UCSD-AML1 (cell line): ENCODE data around the gene SPTBN1.
"Not testable (repeated sequence)": the region's sequence is repeated elsewhere in the genome, so short reads cannot be mapped to it uniquely, and the experiment has no call there.

Experiments
- DNase-seq: peaks from one replicate; lab custom pipeline; 2025; ENCODE audit not compliant: unreplicated experiment; lab: John Stamatoyannopoulos, UW

SPTBN1 gene

DNA sequence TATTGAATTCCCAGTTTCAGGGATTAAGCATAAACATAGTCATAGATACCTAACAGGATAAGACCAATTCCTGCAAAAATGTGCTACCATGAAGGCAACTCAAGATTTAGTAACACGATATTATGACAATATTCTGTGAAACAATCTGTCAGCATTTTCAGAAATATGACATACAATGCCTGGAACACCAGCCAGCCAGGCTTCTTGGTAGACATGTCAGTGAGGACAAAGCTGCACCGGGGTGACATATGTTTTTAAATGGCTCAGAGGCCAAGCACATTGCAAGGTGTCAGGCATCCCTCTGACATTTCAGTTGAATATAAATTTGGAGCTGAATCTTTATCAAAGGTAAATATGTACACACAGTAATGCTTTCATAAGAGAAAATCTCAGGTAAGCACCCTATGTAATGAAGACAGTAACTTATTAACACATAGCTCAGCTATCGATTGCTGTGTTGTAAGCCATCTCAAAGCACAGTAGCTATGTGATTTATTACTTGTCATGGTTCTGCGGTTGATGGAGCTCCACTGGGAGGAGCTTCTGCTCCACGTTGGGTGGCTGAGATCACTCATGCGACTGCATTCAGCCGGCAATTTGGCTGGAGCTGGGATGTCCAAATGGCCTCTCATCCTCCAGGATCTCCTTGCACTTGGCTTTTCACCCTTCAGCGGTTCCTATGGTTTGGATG, 235.5 kb downstream of the SPTBN1 start:
- no peak for DNase-seq

DNA sequence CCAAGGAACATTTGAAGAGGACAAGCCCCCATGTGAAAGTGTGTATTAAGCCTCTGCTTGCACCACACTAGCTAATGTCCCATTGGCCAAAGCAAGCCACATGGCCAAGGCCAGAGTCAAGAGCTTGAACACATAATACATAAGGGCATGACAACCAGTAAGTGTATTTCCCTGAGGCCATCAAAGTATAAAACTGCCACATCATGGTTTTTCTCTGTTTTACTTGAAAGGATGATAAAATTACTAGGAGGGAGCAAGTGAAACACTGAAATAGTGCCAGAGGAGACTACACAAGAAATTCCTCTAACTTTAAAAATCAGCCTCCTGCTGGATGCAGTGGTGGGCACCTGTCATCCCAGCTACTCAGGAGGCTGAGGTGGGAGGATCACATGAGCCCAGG, 236.4 kb downstream of the SPTBN1 start:
- no peak for DNase-seq

DNA sequence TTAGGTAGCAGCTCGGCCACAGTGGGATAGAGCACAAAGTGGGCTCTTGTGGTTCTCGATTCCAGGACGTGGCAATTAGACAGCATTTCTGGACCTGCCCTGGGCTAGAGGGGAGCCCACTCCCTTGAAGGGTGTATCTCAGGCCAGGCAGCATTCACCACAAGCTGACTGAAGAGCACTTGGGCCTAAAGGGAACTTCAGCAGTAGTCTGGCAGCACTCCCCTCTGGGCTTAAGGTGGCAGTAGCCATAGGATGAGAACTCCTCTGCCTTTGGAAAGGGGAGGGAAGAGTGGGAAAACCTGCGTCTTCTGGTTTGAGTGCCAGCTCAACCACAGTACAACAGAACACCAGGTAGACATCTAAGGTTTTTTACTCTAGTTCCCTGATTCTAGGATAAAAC, 239.3 kb downstream of the SPTBN1 start:
- DNase-seq: no peak

DNA sequence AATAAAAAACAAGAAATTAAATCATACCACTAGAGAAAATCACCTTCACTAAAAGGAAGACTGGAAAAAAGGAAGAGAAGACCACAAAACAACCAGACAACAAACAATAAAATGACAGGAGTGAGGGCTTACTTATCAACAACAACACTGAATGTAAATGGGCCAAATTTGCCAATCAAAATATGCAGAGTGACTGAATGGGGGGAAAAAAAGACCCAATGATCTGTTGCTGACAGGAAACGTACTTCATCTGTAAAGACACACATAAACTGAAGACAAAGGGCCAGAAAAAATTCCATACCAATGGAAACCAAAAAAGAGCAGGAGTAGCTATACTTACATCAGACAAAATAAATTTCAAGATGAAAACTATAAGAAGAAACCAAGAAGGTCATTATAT, 241.8 kb downstream of the SPTBN1 start:
- DNase-seq: no peak

DNA sequence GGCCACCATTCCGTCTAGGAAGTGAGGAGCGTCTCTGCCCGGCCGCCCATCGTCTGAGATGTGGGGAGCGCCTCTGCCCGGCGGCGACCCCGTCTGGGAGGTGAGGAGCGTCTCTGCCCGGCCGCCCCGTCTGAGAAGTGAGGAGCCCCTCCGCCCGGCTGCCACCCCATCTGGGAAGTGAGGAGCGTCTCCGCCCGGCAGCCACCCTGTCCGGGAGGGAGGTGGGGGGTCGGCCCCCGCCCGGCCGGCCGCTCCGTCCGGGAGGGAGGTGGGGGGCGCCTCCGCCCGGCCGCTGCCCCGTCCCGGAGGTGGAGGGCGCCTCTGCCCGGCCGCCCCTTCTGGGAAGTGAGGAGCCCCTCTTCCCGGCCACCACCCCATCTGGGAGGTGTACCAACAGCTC, 242.8 kb downstream of the SPTBN1 start:
- not testable (repeated sequence) for DNase-seq

DNA sequence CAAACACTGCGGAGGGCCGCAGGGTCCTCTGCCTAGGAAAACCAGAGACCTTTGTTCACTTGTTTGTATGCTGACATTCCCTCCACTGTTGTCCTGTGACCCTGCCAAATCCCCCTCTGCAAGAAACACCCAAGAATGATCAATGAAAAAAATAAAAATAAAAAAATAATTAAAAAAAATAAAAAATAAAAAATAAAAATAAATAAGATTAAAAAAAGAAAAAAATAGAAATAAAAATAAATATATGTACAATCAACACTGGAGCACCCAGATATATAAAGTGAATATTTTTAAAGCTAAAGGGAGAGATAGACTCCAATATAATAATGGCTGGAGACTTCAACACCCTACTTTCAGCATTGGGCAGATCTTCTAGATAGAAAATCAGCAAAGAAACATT, 243.5 kb downstream of the SPTBN1 start:
- no peak for DNase-seq

DNA sequence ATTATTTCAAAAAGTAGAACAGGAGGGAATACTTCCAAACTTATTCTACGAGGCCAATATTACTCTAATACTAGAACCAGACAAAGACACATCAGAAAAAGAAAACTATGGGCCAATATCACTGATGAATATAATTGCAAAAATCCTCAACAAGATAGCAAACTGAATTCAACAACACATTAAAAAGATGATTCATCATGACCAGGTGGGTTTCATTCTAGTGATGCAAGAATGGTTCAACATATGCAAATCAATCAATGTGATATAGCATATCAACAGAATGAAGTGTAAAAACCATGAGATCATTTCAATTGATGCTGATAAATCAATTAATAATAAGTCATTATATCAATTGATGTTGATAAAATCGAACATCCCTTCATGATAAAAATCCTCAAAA, 244.9 kb downstream of the SPTBN1 start:
- no peak for DNase-seq

DNA sequence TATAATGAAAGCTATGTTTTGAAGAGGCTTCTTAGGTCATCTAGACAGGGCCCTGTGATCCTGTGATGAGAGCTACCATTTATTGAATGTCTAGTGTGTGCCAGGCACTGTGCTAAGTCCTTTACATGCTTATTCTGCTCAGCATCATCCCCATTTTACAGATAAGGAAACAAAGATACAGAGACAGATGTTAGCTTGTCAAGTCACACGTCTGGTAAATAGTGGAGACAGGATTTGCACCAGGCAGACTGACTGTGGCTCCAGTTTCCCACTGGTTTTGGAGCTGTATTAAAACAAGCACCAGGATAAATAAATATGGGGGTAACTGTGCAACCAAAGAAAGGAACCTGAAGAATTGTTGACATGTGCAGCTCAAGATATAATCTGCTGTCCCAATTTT, 248.1 kb downstream of the SPTBN1 start:
- DNase-seq: no peak

DNA sequence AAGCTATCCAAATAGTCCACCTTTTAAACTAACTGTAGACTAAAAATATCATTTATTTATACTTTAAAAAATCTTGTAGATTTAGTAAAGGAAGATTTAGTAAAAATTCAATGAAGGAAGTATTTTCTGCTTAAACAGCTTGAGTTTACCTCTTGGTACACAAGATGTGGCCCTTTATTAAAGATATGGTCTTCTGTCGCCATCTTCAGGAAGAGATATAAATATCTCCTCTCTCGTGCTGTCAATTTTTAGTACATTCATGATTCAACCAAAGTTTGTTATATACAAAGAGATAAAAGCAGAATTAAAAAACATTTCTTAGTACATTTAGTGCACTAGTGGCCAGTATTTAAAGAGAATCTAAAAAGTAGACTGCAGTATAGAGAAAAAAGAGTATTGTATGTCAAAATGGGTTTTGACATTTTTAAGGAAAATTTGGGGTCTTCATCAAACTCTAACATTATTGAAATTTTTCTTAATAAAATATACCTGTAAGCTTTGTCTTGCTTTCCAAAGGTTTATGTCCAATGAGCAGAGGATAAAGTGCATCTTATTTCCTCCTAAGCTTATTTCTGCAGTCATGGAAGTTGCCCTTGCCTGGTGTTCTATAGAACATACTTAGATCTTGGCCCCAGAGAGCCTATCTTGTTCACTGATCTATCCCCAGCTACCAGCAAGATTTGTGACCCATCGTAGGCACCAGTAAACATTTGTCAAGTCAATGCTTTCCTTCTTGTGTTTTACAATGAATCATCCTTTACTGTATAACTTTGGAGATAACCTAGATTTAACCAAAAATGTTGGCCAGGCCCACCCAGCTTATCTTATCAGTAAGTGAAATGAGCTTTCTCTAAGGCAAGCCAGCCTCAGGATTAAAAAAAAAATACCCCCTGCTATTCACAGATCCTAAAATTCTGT, 248.8 kb downstream of the SPTBN1 start:
- DNase-seq: no peak

DNA sequence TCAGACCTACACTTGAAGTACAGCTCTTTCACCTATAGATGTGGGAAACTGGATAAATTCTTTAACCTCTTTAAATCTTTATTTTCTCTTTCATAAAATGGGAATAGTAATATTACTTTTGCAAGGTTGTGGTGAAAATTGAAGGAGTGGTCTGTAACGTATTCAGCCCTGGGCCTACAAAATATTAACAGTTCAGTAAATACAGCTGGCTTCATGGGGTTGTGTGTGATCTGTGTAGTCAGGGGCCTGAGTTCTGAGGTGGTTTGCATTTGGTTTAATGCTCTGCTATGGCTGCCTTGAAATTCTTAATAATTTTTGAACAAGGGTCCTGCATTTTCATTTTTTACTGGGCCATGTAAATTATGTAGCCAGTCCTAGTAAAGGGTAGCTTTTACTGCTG, 250.5 kb downstream of the SPTBN1 start:
- DNase-seq: no peak

DNA sequence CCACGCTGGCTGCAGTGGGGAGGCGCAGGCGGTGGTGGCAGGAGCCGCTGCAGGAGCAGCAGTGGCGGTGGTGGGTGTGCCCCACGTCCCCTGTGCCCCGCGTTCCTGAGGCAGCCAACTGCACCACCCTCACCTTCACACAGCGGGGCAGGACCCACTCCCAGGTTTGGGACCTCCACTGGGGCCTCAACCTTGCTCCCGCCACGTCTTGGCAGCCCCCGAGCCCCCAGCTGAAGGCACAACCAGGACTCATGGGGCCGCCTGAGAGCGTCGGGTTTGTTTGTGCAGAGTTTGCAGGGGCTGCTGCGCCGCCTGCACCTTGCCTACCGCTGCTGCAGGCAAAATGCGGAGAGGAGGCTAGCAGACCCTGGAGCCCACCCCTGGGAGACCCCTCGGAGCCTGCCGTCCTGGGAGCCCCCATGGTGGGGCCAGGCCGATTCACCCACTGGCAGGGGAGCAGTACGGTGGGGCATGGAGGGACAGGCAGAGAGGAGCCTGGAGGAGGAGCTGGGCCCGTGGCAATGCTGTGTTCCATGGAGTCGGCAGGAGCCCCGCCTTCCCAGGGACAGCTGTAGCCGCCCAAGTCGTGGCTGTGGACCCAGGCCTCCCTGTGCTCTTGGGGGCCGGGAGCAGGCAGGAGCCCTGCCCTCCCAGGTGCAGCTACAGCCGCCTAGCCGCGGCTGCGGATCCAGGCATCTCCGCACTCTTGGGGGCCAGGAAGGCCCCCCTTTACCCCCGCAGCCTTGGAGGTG, 252.6 kb downstream of the SPTBN1 start:
- DNase-seq: no peak

DNA sequence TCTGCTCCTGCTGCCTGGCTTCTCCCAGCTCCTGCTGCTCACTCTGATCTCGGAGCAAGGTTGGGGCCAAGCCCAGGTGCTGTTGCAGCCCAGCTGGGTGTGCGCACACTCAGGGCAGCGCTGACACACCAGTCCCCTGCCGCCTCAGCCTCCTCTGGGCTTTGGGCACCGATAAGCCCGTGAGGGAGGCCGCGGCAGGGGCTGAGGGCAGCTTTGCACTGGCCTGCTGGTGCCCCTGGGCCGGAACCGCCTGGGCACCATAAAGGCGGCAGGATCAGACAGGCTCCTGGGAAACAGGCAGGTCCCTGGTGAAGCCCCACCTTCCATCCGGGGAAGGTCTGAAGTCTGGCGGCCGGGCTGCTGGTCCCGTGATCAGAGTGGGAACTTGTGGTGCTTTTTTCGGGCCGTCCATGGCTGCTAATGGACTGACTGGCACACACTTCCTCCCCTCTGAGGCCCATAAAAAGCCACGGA, 253.2 kb downstream of the SPTBN1 start:
- DNase-seq: no peak

DNA sequence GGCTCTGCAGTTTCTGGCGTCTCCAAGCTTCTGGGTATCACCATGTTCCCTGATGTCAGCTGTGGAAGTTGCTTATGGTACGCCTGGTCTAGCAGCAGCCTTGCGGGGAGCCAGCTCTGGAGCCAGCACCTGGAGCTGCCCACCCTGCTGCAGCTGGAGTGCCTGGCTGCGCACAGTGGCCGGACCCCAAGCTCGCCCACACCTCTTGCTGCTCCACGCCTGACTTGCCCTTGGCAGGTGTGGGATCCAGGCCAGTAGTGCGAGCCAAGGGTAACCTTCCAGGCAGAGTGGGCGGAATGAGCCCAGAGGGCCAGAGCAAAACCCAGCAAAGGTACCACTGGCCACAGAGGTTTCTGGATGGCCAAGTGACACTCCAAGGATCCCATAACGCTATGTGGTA, 254.1 kb downstream of the SPTBN1 start:
- no peak for DNase-seq

DNA sequence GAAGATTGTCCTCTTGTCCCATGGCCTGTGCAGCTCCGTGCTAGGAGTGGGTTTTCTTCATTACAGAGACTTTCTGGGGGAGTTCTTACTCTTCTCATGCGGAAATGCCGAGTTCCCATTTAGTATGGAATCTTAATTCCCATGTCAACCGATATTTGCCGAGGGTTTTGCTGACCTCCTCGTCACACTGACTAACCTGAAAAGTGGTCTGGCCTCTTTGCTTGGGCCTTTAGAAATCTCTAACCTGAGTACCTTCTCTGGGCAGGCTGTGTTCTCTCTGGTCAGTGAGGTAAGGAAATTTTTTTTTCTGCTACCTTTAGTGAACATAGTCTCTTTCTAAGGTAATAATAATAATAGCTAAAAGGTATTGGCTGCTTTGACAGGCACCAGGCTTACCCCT, 256.4 kb downstream of the SPTBN1 start:
- DNase-seq: no peak

DNA sequence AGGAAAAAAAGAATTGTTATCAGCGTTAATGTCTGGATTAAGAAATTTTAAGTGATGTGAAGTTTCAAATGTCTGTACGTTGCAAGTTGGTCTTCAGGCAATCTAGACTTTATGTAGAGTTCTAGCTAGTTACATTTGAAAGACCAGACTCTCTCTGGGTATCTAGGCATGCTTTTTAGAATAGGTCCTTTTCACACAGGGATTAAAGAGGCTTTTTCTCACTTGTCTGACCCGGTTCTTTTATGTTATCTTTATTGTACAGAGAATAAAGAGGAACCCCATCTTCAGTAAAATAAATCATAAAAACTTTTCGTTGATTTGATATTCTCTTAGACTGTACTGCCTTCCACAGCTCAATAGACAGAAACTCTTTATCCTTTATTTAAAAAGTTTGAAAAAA, 258.9 kb downstream of the SPTBN1 start:
- no peak for DNase-seq

DNA sequence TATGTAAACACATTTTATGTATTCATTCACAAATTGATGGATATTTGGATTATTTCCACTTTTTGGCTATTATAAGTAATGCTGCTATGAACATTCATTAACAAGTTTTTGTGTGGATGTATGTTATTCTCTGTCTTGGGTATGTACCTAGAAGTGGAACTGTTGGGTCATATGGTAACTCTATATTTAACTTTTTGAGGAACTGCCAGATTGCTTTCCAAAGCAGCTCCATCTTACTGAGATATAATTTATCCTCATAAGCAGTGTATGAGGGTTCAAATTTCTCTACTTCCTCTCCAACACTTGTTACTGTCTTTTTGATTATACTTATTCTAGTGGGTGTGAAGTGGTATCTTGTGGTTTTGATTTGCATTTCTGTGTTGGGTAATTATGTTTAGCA, 260.2 kb downstream of the SPTBN1 start:
- no peak for DNase-seq

DNA sequence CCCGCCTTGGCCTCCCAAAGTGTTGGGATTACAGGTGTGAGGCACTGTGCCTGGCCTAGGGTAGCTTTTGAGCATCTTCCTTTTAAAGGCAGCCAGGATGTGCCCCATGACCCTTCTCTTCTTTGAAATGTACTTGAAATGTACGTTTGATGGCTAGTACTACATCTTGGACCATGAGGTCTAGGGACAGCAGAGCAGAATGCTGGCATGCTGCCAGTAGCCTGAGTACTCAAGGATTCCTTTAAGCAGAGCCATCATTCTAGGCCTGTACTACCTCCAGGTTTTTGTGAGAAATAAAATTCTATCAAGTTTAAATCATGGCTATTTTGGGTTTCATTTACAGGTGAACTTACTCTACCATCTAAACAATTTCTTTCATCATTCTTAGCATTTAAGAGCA, 264.4 kb downstream of the SPTBN1 start:
- DNase-seq: no peak
